ENCODE data around the gene BTAF1. TPM values are rescaled to one million over a fixed set of nuclear protein-coding genes. Genes with fewer than 3 reads are reported as not detected.

BTAF1 gene
- total and polyA plus RNA-seq, 3 donors from 2014 or later, result 37.5 to 81.8 (median 60.9) TPM

GRCh38 chr10:91969297-91969696 is 45.7 kb downstream of the BTAF1 start:
- intact Hi-C loops (cut with DNase I; ENCODE audit: low total_unique reads), result no loop called here
- 94 to 96% methylated on average over 4 of the region's 4 CpGs for WGBS, 2 donors
- H3K9me3 ChIP-seq, result no peaks in the 10 kb centered on the region
- no peaks in the 10 kb centered on the region for H3K27me3 ChIP-seq
- no peak overlapping the region for H3K27ac ChIP-seq
- TF ChIP-seq CTCF (IDR thresholded peaks at IDR 0.05), result no peak
- TF ChIP-seq POLR2A (IDR thresholded peaks at IDR 0.05), result no peak
- H3K4me1 ChIP-seq, result no peaks in the 10 kb centered on the region
- DNase-seq, result no peak
- H3K36me3 ChIP-seq (ENCODE audit: low read depth, missing control alignments), result no peaks in the 10 kb centered on the region
- H3K4me3 ChIP-seq, result no peak overlapping the region

- Histone ChIP-seq H3K27me3 (no peaks in the 10 kb centered on the region), H3K4me1 (no peaks in the 10 kb centered on the region), H3K27ac (no peak overlapping the region), H3K36me3 (ENCODE audit: low read depth, missing control alignments) (no peaks in the 10 kb centered on the region), H3K4me3 (no peak overlapping the region), H3K9me3 (no peaks in the 10 kb centered on the region)
- 89 to 93% methylated on average over 2 of the region's 2 CpGs for WGBS, 2 donors
- no peak for DNase-seq
- intact Hi-C loops (cut with DNase I; ENCODE audit: low total_unique reads), result no loop called here
- TF ChIP-seq CTCF (IDR thresholded peaks at IDR 0.05) (no peak), POLR2A (IDR thresholded peaks at IDR 0.05) (no peak)
Measured at GRCh38 chr10:91974960-91975359, 51.4 kb downstream of the BTAF1 start.

DNA sequence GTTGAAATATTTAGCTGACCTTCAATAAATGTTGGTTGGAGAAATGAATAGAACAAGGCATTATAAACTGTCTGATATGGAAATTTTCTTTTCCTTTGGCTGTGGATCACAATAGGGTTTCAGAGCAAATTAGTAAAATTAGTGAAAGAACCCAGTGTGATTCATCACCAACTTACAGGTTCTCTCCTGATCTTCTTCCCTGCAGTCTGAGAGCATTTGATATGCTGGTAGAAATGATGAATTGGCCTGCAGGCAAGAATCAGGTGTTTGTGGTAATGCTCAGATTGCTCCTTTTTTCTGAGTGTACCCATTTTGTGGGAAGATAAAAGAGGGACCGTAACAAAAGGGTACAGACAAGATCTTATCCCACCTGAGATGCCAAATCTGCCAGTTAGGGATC is 51.9 kb downstream of the BTAF1 start:
- Histone ChIP-seq H3K36me3 (ENCODE audit: low read depth, missing control alignments) (no peaks in the 10 kb centered on the region), H3K4me3 (no peak overlapping the region), H3K9me3 (no peaks in the 10 kb centered on the region), H3K4me1 (no peaks in the 10 kb centered on the region), H3K27me3 (no peaks in the 10 kb centered on the region), H3K27ac (no peak overlapping the region)
- 91 to 100% methylated on average over 1 of the region's 1 CpG for WGBS, 2 donors
- TF ChIP-seq CTCF (IDR thresholded peaks at IDR 0.05) (no peak), POLR2A (IDR thresholded peaks at IDR 0.05) (no peak)
- no peak for DNase-seq
- intact Hi-C loops (cut with DNase I; ENCODE audit: low total_unique reads), result no loop called here

GRCh38 chr10:91976317-91977051 is 52.9 kb downstream of the BTAF1 start:
- TF ChIP-seq POLR2A (IDR thresholded peaks at IDR 0.05) (no peak), CTCF (IDR thresholded peaks at IDR 0.05) (no peak)
- H3K4me1 ChIP-seq, result no peaks in the 10 kb centered on the region
- 79 to 80% methylated on average over 5 of the region's 5 CpGs for WGBS, 2 donors

GRCh38 chr10:91977491-91977890 is 53.9 kb downstream of the BTAF1 start:
- H3K27me3 ChIP-seq, result no peaks in the 10 kb centered on the region
- intact Hi-C loops (cut with DNase I; ENCODE audit: low total_unique reads), result no loop called here
- no peaks in the 10 kb centered on the region for H3K4me1 ChIP-seq
- H3K36me3 ChIP-seq (ENCODE audit: low read depth, missing control alignments), result no peaks in the 10 kb centered on the region
- no peak overlapping the region for H3K4me3 ChIP-seq
- no peaks in the 10 kb centered on the region for H3K9me3 ChIP-seq
- H3K27ac ChIP-seq, result no peak overlapping the region
- no peak for DNase-seq
- TF ChIP-seq CTCF (IDR thresholded peaks at IDR 0.05) (no peak), POLR2A (IDR thresholded peaks at IDR 0.05) (no peak)
- WGBS, 2 donors, result 86 to 91% methylated on average over 2 of the region's 2 CpGs

More at GRCh38 chr10:91976317-91977051, 52.9 kb downstream of the BTAF1 start:
- Histone ChIP-seq H3K9me3 (no peaks in the 10 kb centered on the region), H3K36me3 (ENCODE audit: low read depth, missing control alignments) (no peaks in the 10 kb centered on the region), H3K27me3 (no peaks in the 10 kb centered on the region), H3K27ac (no peak overlapping the region), H3K4me3 (no peak overlapping the region)
- intact Hi-C loops (cut with DNase I; ENCODE audit: low total_unique reads), result no loop called here
- DNase-seq, result no peak
